ENCODE measurements around the gene MIER1. TPM values are rescaled to one million over a fixed set of nuclear protein-coding genes. Genes with fewer than 3 reads are reported as not detected.

MIER1 gene
- total and polyA plus RNA-seq, 9 of the 15 experiments (the other 6 are each of a cell fraction or from before 2014, with no cell fraction given), result 13.9 to 34.8 (median 21.5) TPM

GRCh38 chr1:66944330-66945274, 19.8 kb downstream of the MIER1 start (continued):
- TF ChIP-seq ZBED1 (IDR thresholded peaks at IDR 0.05) (no peak), ZNF263 (CRISPR knock-in tag; IDR thresholded peaks at IDR 0.05; ENCODE audit: borderline replicate concordance) (no peak), SPI1 (IDR thresholded peaks at IDR 0.05; ENCODE audit: borderline replicate concordance, low read depth, low read length) (no peak), FOXA3 (CRISPR knock-in tag; conservative IDR thresholded peaks at IDR 0.05 in 1 of 2, IDR thresholded peaks at IDR 0.05 in 1 of 2) (no peak), PKNOX1 (IDR thresholded peaks at IDR 0.05) (0 out of 2 replicates have a peak, but pooled peaks have one; percentile 8), SMARCE1 (IDR thresholded peaks at IDR 0.05) (0 out of 2 replicates have a peak, but pooled peaks have one; percentile 17), JUND (IDR thresholded peaks at IDR 0.05; ENCODE audit: borderline replicate concordance, low read depth, low read length) (peak; percentile 47; the same call in 1 of the 2 replicates), JUND (tag; IDR thresholded peaks at IDR 0.05; ENCODE audit: borderline replicate concordance, low read depth, low read length) (no peak), XRCC4 (IDR thresholded peaks at IDR 0.05; ENCODE audit: extremely low read depth, insufficient read depth, insufficient read length) (no peak)

Measured in K562 (cell line).